DMS153 (cell line): ENCODE measurements around the gene TUT1.
"Not testable (repeated sequence)": the region's sequence is repeated elsewhere in the genome, so short reads cannot be mapped to it uniquely, and the experiment has no call there.

Experiments used
- DNase-seq: peaks from one replicate; lab custom pipeline; 2025; lab: John Stamatoyannopoulos, UW

Gene TUT1, protein sequence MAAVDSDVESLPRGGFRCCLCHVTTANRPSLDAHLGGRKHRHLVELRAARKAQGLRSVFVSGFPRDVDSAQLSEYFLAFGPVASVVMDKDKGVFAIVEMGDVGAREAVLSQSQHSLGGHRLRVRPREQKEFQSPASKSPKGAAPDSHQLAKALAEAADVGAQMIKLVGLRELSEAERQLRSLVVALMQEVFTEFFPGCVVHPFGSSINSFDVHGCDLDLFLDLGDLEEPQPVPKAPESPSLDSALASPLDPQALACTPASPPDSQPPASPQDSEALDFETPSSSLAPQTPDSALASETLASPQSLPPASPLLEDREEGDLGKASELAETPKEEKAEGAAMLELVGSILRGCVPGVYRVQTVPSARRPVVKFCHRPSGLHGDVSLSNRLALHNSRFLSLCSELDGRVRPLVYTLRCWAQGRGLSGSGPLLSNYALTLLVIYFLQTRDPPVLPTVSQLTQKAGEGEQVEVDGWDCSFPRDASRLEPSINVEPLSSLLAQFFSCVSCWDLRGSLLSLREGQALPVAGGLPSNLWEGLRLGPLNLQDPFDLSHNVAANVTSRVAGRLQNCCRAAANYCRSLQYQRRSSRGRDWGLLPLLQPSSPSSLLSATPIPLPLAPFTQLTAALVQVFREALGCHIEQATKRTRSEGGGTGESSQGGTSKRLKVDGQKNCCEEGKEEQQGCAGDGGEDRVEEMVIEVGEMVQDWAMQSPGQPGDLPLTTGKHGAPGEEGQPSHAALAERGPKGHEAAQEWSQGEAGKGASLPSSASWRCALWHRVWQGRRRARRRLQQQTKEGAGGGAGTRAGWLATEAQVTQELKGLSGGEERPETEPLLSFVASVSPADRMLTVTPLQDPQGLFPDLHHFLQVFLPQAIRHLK

GRCh38 chr11:62591448-62592145, at the start of gene TUT1:
TUT1 (minus strand) TSS chr11:62591523; CDS start chr11:62591485, 38 bp downstream.
- peak; percentile 99 for DNase-seq

- no peak for DNase-seq
Observed at GRCh38 chr11:62632492-62632891, 41.2 kb upstream of the TUT1 start.

DNA sequence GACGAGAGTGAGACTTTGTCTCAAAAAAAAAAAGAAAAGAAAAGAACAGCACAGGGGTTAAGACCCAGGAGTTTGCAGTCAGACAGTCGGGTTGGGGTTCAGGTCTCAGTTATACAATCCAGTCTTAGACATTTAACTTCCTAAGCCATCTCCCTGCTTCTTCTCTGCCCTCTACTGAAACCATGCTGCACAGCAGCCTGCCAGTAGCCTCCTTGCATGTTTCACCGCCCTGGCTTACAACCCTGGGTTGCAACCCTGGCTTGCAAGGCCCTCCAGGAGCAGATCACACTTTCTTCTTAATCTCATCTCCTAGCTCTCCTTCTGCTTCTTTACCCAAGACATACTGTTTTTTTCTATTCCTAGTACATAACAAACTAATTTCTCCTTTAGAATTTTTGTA, 36.4 kb upstream of the TUT1 start:
- DNase-seq: no peak

DNA sequence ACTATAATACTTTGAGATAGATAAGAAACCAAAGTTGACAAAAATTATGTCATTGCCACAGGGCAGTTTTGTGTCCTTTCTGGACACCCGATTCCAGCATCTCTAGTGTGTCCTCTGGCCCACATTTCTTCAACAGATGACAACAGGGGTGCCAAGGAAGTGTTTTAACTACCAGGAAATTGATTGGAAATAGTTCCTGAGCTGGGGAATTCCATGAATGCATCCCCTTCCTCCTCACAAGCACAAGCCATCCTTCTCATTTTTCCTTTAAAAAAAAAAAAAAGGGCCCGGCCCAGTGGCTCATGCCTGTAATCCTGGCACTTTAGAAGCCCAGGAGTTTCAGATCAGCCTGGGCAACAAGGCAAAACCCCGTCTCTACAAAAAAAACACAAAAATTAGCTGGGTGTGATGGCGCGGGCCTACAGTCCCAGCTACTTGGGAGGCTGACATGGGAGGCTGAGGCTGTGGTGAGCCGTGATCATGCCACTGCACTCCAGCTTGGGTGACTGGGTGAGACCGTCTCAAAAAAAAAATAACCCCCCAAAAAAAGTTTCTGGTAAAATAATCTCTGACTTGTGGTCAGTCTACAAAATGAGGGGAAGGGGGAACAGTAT, 31.3 kb upstream of the TUT1 start:
- DNase-seq: no peak

- peak; percentile 99 for DNase-seq
Observed at GRCh38 chr11:62621567-62622470, 30.5 kb upstream of the TUT1 start, which contains the start of gene B3GAT3. B3GAT3 (minus strand) TSS chr11:62621986; CDS start chr11:62621947, 39 bp downstream.

GRCh38 chr11:62621027-62621566, 29.8 kb upstream of the TUT1 start:
- no peak for DNase-seq

DNA sequence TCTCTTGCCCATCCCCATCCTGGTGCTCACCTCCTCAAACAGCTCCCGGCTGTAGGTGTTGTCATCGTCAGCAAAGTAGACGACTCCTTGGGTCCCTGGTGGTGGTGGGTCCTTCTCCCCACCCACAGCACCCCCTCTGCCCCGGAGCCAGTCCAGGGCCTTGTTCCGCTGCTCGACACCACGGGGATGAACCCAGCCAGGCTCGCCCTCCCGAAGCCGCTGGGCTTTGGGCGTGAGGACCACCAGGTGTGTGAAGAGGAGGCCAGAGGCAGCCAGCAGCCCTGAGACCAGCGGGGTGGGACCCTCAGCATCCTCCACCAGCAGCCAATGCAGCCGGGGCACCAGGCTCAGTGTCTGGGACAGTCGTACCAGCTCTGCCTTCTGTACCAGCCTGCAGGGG, 25.6 kb upstream of the TUT1 start:
- not testable (repeated sequence) for DNase-seq

DNA sequence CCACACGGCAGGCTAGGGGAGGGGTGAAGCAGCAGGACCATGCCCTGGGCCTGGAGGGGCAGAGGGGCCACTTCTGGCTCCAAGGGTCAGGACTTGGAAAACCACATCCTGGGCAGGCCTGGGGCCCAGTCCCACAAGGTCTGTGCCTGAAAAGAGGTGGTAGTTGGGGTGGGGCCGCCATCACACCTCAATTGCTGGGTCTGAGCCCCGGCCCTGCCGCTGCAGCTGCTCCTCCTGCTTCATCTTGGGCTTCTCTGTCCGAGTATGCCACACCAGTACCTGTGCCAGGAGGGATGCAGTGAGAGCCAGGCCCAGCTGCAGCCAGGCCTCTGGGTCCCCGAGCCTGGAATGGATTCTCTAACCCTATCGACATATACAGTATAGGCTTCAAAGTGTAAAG, 24.2 kb upstream of the TUT1 start:
- DNase-seq: no peak

DNA sequence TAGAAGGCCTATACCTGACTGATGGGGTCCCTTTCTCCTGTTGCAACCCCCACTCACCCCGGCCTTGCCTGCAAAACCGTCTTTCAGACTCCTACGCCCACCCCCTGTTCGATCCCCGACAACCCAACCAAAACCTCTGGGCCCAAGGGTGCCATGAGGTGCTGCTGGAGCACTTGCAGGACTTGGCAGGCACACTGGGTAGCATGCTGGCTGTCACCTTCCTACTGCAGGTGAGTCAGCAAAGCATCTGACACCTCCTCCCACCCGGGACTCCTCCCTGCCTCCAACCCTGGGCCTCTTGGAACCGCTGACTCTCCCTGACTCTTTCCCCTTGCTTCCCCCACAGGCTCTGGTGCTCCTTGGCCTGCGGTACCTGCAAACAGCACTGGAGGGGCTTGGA, 23.0 kb upstream of the TUT1 start:
- no peak for DNase-seq

DNA sequence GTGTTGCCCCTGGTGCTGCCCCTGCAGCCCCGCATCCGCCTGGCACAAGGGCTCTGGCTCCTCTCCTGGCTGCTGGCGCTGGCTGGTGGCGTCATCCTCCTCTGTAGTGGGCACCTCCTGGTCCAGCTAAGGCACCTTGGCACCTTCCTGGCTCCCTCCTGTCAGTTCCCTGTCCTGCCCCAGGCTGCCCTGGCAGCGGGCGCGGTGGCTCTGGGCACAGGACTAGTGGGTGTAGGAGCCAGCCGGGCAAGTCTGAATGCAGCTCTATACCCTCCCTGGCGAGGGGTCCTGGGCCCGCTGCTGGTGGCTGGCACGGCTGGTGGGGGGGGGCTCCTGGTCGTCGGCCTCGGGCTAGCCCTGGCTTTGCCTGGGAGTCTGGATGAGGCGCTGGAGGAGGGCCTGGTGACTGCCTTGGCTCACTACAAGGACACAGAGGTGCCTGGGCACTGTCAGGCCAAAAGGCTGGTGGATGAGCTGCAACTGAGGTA, 22.0 kb upstream of the TUT1 start:
- no peak for DNase-seq

GRCh38 chr11:62612366-62613290, 21.3 kb upstream of the TUT1 start, which contains the start of the genes EML3 and ROM1:
EML3 (minus strand) TSS chr11:62612775; CDS start chr11:62612457, 318 bp downstream.
ROM1 (plus strand) TSS chr11:62613257; CDS start chr11:62613282, 25 bp downstream.
- peak; percentile 74 for DNase-seq

- no peak for DNase-seq
Observed at GRCh38 chr11:62611705-62612365, 20.5 kb upstream of the TUT1 start.

GRCh38 chr11:62610814-62611704, 19.7 kb upstream of the TUT1 start:
- DNase-seq: no peak

DNA sequence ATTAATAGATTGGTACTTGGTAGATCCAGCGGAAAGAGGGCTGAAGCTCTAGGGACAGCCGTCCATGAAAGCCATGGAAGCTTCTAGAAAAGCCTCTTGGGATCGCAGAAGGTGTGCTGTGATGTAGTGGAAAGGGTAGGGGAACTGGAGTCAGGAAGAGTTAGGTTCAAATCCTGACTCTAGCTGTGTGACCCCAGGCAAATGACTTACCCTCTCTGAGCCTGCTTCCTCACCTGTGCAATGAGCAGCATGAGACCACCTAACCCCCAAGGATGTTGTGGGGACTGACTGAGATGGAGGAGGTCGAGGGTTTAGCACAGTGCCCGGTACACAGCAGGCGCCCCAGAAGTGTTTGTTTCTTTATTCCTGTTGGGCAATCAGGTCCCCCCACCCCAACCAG, 19.1 kb upstream of the TUT1 start:
- DNase-seq: no peak

GRCh38 chr11:62608776-62609175, 17.5 kb upstream of the TUT1 start:
- DNase-seq: no peak

DNA sequence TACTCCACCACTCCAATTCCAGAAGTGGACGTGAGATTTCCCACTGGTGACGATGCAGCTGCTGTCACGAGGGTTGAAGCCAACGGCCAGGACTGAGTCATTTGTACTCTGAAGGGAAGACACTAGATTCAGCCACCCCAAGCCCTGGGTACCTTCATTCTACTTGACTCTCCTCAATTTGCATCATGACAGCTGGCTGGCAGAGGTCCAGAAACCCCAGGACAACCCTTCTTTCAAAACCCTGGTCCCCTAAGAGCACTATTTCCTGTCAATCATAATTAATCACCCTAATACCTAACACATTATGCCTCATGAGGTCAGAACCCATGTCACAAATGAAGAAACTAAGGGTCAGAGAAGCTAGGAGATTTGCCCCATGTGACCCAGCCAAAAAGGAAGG, 16.4 kb upstream of the TUT1 start:
- DNase-seq: no peak

DNA sequence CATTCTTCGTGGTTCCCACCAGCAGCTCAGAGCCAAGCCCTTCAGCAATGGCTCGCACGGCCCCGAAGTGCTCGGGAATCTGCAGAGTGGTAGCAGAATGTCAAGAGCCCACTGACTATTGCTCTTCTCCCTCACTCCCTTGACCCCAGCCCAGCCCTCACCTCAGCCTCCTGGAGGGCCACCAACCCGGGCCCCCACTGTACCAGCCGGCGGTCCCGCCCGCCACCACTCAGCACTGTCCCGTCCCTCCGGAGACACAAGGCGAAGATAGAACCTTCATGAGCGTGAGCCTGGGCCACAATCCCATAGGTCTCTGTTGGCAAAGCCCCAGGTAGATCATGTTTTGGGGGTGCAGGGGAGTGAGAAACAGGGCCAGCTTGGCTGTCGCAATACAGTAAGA, 14.6 kb upstream of the TUT1 start:
- DNase-seq: no peak
